HUES48 (cell line): Measurements from ENCODE around the gene TACC2.

Experiments
- H3K27ac ChIP-seq: one replicate; pipeline ENCODE4 v1.7.0; 2013; ENCODE audit warnings: low read depth, low read length, inconsistent platforms
- H3K27me3 ChIP-seq: 2 replicates; pipeline ENCODE4 v1.6.1; 2013; ENCODE audit warnings: mild to moderate bottlenecking, low read length; ENCODE audit not compliant: control insufficient read depth, insufficient read depth
- H3K36me3 ChIP-seq: 2 replicates; pipeline ENCODE4 v1.6.1; 2013; ENCODE audit warnings: low read length; ENCODE audit not compliant: control insufficient read depth, insufficient read depth
- H3K4me1 ChIP-seq: 2 replicates; pipeline ENCODE4 v1.6.1; 2013; ENCODE audit warnings: mild to moderate bottlenecking, low read length; ENCODE audit not compliant: control insufficient read depth, insufficient read depth
- H3K4me3 ChIP-seq: 2 replicates; pipeline ENCODE4 v1.5.1; 2013; ENCODE audit warnings: mild to moderate bottlenecking, low read depth, low read length
- H3K9ac ChIP-seq: 2 replicates; pipeline ENCODE4 v1.6.1; 2013; ENCODE audit warnings: mild to moderate bottlenecking, low read depth, low read length, moderate library complexity
- H3K9me3 ChIP-seq: 2 replicates; pipeline ENCODE4 v1.6.1; 2013; ENCODE audit warnings: low read length; ENCODE audit not compliant: control insufficient read depth, insufficient read depth

TACC2 gene

GRCh38 chr10:122303271-122304053, 314.5 kb downstream of the TACC2 start:
- H3K4me3 ChIP-seq: no peak overlapping the region
- no peak overlapping the region for H3K9ac ChIP-seq
- no peaks in the 10 kb centered on the region for H3K9me3 ChIP-seq
- peaks cover 5% of the 10 kb centered on the region; the same call in 1 of the 2 replicates for H3K4me1 ChIP-seq
- no peak overlapping the region for H3K27ac ChIP-seq
- H3K36me3 ChIP-seq: no peaks in the 10 kb centered on the region
- no peaks in the 10 kb centered on the region for H3K27me3 ChIP-seq
